ENCODE measurements around the gene EHD4. TPM values are rescaled to one million over a fixed set of nuclear protein-coding genes. Genes with fewer than 3 reads are reported as not detected.

Gene EHD4
- polyA plus RNA-seq, 2 donors: 12.7 to 13.4 TPM

GRCh38 chr15:41888662-41889253 lies 83.6 kb downstream of the EHD4 start:
- WGBS, 2 donors: 84 to 86% methylated on average over 7 of the region's 7 CpGs
- H3K9me3 ChIP-seq (ENCODE audit: control insufficient read depth in 2 of 2, insufficient read depth in 1 of 2, low read depth in 1 of 2, low read length in 1 of 2): no peaks in the 10 kb centered on the region
- no peak overlapping the region for H3K4me3 ChIP-seq (ENCODE audit: low read depth in 1 of 2, low read length in 2 of 2)
- H3K36me3 ChIP-seq (ENCODE audit: control insufficient read depth in 2 of 2, insufficient read depth in 2 of 2, low read length in 1 of 2): no peaks in the 10 kb centered on the region
- no peak overlapping the region for H3K27ac ChIP-seq (ENCODE audit: low read depth in 2 of 2, low read length in 1 of 2)
- no peaks in the 10 kb centered on the region for H3K27me3 ChIP-seq (ENCODE audit: control insufficient read depth in 1 of 2, insufficient read depth in 2 of 2, low read length in 2 of 2)
- H3K4me1 ChIP-seq (ENCODE audit: control insufficient read depth in 2 of 2, insufficient read depth in 2 of 2, low read length in 1 of 2): peaks cover 0 to 3% of the 10 kb centered on the region in 2 donors

- peaks cover 0 to 5% of the 10 kb centered on the region in 2 donors for H3K4me1 ChIP-seq (ENCODE audit: control insufficient read depth in 2 of 2, insufficient read depth in 2 of 2, low read length in 1 of 2)
Observed at GRCh38 chr15:41887893-41888292, 84.5 kb downstream of the EHD4 start.

GRCh38 chr15:41887161-41887560 lies 85.2 kb downstream of the EHD4 start:
- Histone ChIP-seq H3K27me3 (ENCODE audit: control insufficient read depth in 1 of 2, insufficient read depth in 2 of 2, low read length in 2 of 2) (no peaks in the 10 kb centered on the region), H3K4me1 (ENCODE audit: control insufficient read depth in 2 of 2, insufficient read depth in 2 of 2, low read length in 1 of 2) (peaks cover 2 to 8% of the 10 kb centered on the region in 2 donors), H3K4me3 (ENCODE audit: low read depth in 1 of 2, low read length in 2 of 2) (no peak overlapping the region), H3K9me3 (ENCODE audit: control insufficient read depth in 2 of 2, insufficient read depth in 1 of 2, low read depth in 1 of 2, low read length in 1 of 2) (no peaks in the 10 kb centered on the region), H3K36me3 (ENCODE audit: control insufficient read depth in 2 of 2, insufficient read depth in 2 of 2, low read length in 1 of 2) (no peaks in the 10 kb centered on the region), H3K27ac (ENCODE audit: low read depth in 2 of 2, low read length in 1 of 2) (no peak overlapping the region)
- WGBS, 2 donors: 95 to 97% methylated on average over 10 of the region's 10 CpGs

More at GRCh38 chr15:41887893-41888292, 84.5 kb downstream of the EHD4 start:
- WGBS, 2 donors: 90% methylated on average over 9 of the region's 9 CpGs
- H3K4me3 ChIP-seq (ENCODE audit: low read depth in 1 of 2, low read length in 2 of 2): no peak overlapping the region
- no peak overlapping the region for H3K27ac ChIP-seq (ENCODE audit: low read depth in 2 of 2, low read length in 1 of 2)
- H3K27me3 ChIP-seq (ENCODE audit: control insufficient read depth in 1 of 2, insufficient read depth in 2 of 2, low read length in 2 of 2): no peaks in the 10 kb centered on the region
- H3K9me3 ChIP-seq (ENCODE audit: control insufficient read depth in 2 of 2, insufficient read depth in 1 of 2, low read depth in 1 of 2, low read length in 1 of 2): no peaks in the 10 kb centered on the region
- H3K36me3 ChIP-seq (ENCODE audit: control insufficient read depth in 2 of 2, insufficient read depth in 2 of 2, low read length in 1 of 2): no peaks in the 10 kb centered on the region

- Histone ChIP-seq H3K27me3 (ENCODE audit: control insufficient read depth in 1 of 2, insufficient read depth in 2 of 2, low read length in 2 of 2) (no peaks in the 10 kb centered on the region), H3K9me3 (ENCODE audit: control insufficient read depth in 2 of 2, insufficient read depth in 1 of 2, low read depth in 1 of 2, low read length in 1 of 2) (no peaks in the 10 kb centered on the region), H3K4me3 (ENCODE audit: low read depth in 1 of 2, low read length in 2 of 2) (no peak overlapping the region), H3K4me1 (ENCODE audit: control insufficient read depth in 2 of 2, insufficient read depth in 2 of 2, low read length in 1 of 2) (peaks cover 2 to 10% of the 10 kb centered on the region in 2 donors), H3K27ac (ENCODE audit: low read depth in 2 of 2, low read length in 1 of 2) (no peak overlapping the region), H3K36me3 (ENCODE audit: control insufficient read depth in 2 of 2, insufficient read depth in 2 of 2, low read length in 1 of 2) (no peaks in the 10 kb centered on the region)
- 87 to 90% methylated on average over 7 of the region's 7 CpGs for WGBS, 2 donors
Observed at GRCh38 chr15:41886741-41887140, 85.6 kb downstream of the EHD4 start.

GRCh38 chr15:41885841-41886240 lies 86.5 kb downstream of the EHD4 start:
- H3K4me3 ChIP-seq (ENCODE audit: low read depth in 1 of 2, low read length in 2 of 2): no peak overlapping the region
- H3K27me3 ChIP-seq (ENCODE audit: control insufficient read depth in 1 of 2, insufficient read depth in 2 of 2, low read length in 2 of 2): no peaks in the 10 kb centered on the region
- no peaks in the 10 kb centered on the region for H3K36me3 ChIP-seq (ENCODE audit: control insufficient read depth in 2 of 2, insufficient read depth in 2 of 2, low read length in 1 of 2)
- peaks cover 2 to 18% of the 10 kb centered on the region in 2 donors for H3K4me1 ChIP-seq (ENCODE audit: control insufficient read depth in 2 of 2, insufficient read depth in 2 of 2, low read length in 1 of 2)
- no peak overlapping the region for H3K27ac ChIP-seq (ENCODE audit: low read depth in 2 of 2, low read length in 1 of 2)
- H3K9me3 ChIP-seq (ENCODE audit: control insufficient read depth in 2 of 2, insufficient read depth in 1 of 2, low read depth in 1 of 2, low read length in 1 of 2): no peaks in the 10 kb centered on the region
- WGBS, 2 donors: 96% methylated on average over 13 to 14 of the region's 14 CpGs

- Histone ChIP-seq H3K27me3 (ENCODE audit: control insufficient read depth in 1 of 2, insufficient read depth in 2 of 2, low read length in 2 of 2) (no peaks in the 10 kb centered on the region), H3K4me1 (ENCODE audit: control insufficient read depth in 2 of 2, insufficient read depth in 2 of 2, low read length in 1 of 2) (peaks cover 2 to 23% of the 10 kb centered on the region in 2 donors), H3K27ac (ENCODE audit: low read depth in 2 of 2, low read length in 1 of 2) (no peak overlapping the region), H3K9me3 (ENCODE audit: control insufficient read depth in 2 of 2, insufficient read depth in 1 of 2, low read depth in 1 of 2, low read length in 1 of 2) (no peaks in the 10 kb centered on the region), H3K4me3 (ENCODE audit: low read depth in 1 of 2, low read length in 2 of 2) (no peak overlapping the region), H3K36me3 (ENCODE audit: control insufficient read depth in 2 of 2, insufficient read depth in 2 of 2, low read length in 1 of 2) (no peaks in the 10 kb centered on the region)
Observed at GRCh38 chr15:41885321-41885720, 87.0 kb downstream of the EHD4 start.

- Histone ChIP-seq H3K4me1 (ENCODE audit: control insufficient read depth in 2 of 2, insufficient read depth in 2 of 2, low read length in 1 of 2) (peaks cover 2 to 30% of the 10 kb centered on the region in 2 donors), H3K36me3 (ENCODE audit: control insufficient read depth in 2 of 2, insufficient read depth in 2 of 2, low read length in 1 of 2) (no peaks in the 10 kb centered on the region), H3K27me3 (ENCODE audit: control insufficient read depth in 1 of 2, insufficient read depth in 2 of 2, low read length in 2 of 2) (no peaks in the 10 kb centered on the region), H3K9me3 (ENCODE audit: control insufficient read depth in 2 of 2, insufficient read depth in 1 of 2, low read depth in 1 of 2, low read length in 1 of 2) (no peaks in the 10 kb centered on the region), H3K4me3 (ENCODE audit: low read depth in 1 of 2, low read length in 2 of 2) (no peak overlapping the region), H3K27ac (ENCODE audit: low read depth in 2 of 2, low read length in 1 of 2) (no peak overlapping the region)
- WGBS, 2 donors: 78 to 79% methylated on average over 7 of the region's 7 CpGs
Observed at GRCh38 chr15:41884458-41884857, 87.9 kb downstream of the EHD4 start.

GRCh38 chr15:41883484-41883825 lies 88.9 kb downstream of the EHD4 start:
- WGBS, 2 donors: 87 to 96% methylated on average over 2 of the region's 2 CpGs
- no peak overlapping the region for H3K4me3 ChIP-seq (ENCODE audit: low read depth in 1 of 2, low read length in 2 of 2)
- H3K36me3 ChIP-seq (ENCODE audit: control insufficient read depth in 2 of 2, insufficient read depth in 2 of 2, low read length in 1 of 2): no peaks in the 10 kb centered on the region
- H3K27me3 ChIP-seq (ENCODE audit: control insufficient read depth in 1 of 2, insufficient read depth in 2 of 2, low read length in 2 of 2): no peaks in the 10 kb centered on the region
- no peaks in the 10 kb centered on the region for H3K9me3 ChIP-seq (ENCODE audit: control insufficient read depth in 2 of 2, insufficient read depth in 1 of 2, low read depth in 1 of 2, low read length in 1 of 2)
- no peak overlapping the region for H3K27ac ChIP-seq (ENCODE audit: low read depth in 2 of 2, low read length in 1 of 2)
- H3K4me1 ChIP-seq (ENCODE audit: control insufficient read depth in 2 of 2, insufficient read depth in 2 of 2, low read length in 1 of 2): peaks cover 2 to 38% of the 10 kb centered on the region in 2 donors

GRCh38 chr15:41882689-41883483 lies 89.5 kb downstream of the EHD4 start:
- Histone ChIP-seq H3K4me1 (ENCODE audit: control insufficient read depth in 2 of 2, insufficient read depth in 2 of 2, low read length in 1 of 2) (peaks cover 2 to 43% of the 10 kb centered on the region in 2 donors), H3K4me3 (ENCODE audit: low read depth in 1 of 2, low read length in 2 of 2) (peak overlapping the region; percentile 32 to 35), H3K27me3 (ENCODE audit: control insufficient read depth in 1 of 2, insufficient read depth in 2 of 2, low read length in 2 of 2) (no peaks in the 10 kb centered on the region), H3K27ac (ENCODE audit: low read depth in 2 of 2, low read length in 1 of 2) (no peak overlapping the region), H3K9me3 (ENCODE audit: control insufficient read depth in 2 of 2, insufficient read depth in 1 of 2, low read depth in 1 of 2, low read length in 1 of 2) (no peaks in the 10 kb centered on the region), H3K36me3 (ENCODE audit: control insufficient read depth in 2 of 2, insufficient read depth in 2 of 2, low read length in 1 of 2) (no peaks in the 10 kb centered on the region)
- 60 to 61% methylated on average over 14 of the region's 14 CpGs for WGBS, 2 donors
